HL-60 (cell line): Measurements from ENCODE around the gene P2RY14.
A peak's percentile ranks its signal among the peaks of the same experiment; 100 is the strongest.

Experiments
- DNase-seq, 2 experiments: peaks; one replicate each; pipeline ENCODE4 v3.0.0-alpha.2; 2010 to 2020; ENCODE audit warnings: low read depth in 1 of 2, low spot score in 1 of 2
- H3K27ac ChIP-seq: fragments of 250-450 bp; sonication (Bioruptor Pico); replicated peaks from 2 replicates; pipeline ENCODE4 v1.5.1; 2020; ENCODE audit warnings: mild to moderate bottlenecking, moderate library complexity
- H3K27me3 ChIP-seq: fragments of 250-450 bp; sonication (Bioruptor Pico); 2 replicates; pipeline ENCODE4 v1.5.1; 2021; ENCODE audit warnings: mild to moderate bottlenecking, moderate library complexity; ENCODE audit not compliant: insufficient read depth, poor library complexity, severe bottlenecking
- H3K4me3 ChIP-seq: replicated peaks from 2 replicates; pipeline ENCODE4 v1.5.1; 2011; ENCODE audit warnings: mild to moderate bottlenecking, control low read depth, low read length; ENCODE audit not compliant: insufficient read depth
- GABPA ChIP-seq: IDR thresholded peaks from 2 replicates; pipeline ENCODE4 v1.6.1; 2012; ENCODE audit warnings: low read depth
- POLR2AphosphoS5 ChIP-seq: IDR thresholded peaks from 2 replicates; pipeline ENCODE4 v1.6.1; 2012; ENCODE audit warnings: low read depth
- REST ChIP-seq: IDR thresholded peaks from 2 replicates; pipeline ENCODE4 v1.6.1; 2012; ENCODE audit warnings: low read depth; ENCODE audit not compliant: insufficient replicate concordance
- SPI1 ChIP-seq: IDR thresholded peaks from 2 replicates; pipeline ENCODE4 v1.6.1; 2012; ENCODE audit warnings: low read depth, mild to moderate bottlenecking, borderline replicate concordance
- TF ChIP-seq, protein P1 (sequence below): IDR thresholded peaks from one replicate; pipeline ENCODE4 v1.5.1; 2011; ENCODE audit warnings: low read length, control low read depth, inconsistent platforms; ENCODE audit not compliant: insufficient read depth

The P2RY14 gene

DNA sequence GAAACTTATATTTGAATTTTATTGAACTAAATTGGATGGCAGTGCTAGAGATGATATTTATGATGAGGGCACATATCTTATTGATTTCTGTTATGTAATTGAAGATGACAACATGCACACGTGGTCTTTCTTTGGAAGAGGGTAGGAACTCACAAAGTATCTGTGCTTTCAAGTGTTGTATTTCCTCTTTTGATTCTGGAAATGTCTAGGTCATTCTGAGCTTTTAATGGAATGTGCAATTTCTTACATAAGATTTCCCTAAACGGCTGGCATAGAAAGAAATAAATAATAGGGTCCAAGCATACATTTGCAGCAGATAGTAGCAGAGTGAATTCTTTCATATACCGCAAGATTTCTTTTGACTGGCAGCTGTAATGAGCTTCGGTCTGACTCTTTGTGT is 65.2 kb downstream of the P2RY14 start:
- no peaks in the 10 kb centered on the region for H3K27me3 ChIP-seq
- no peak for TF ChIP-seq GABPA
- TF ChIP-seq POLR2AphosphoS5 = no peak
- TF ChIP-seq, protein P1, sequence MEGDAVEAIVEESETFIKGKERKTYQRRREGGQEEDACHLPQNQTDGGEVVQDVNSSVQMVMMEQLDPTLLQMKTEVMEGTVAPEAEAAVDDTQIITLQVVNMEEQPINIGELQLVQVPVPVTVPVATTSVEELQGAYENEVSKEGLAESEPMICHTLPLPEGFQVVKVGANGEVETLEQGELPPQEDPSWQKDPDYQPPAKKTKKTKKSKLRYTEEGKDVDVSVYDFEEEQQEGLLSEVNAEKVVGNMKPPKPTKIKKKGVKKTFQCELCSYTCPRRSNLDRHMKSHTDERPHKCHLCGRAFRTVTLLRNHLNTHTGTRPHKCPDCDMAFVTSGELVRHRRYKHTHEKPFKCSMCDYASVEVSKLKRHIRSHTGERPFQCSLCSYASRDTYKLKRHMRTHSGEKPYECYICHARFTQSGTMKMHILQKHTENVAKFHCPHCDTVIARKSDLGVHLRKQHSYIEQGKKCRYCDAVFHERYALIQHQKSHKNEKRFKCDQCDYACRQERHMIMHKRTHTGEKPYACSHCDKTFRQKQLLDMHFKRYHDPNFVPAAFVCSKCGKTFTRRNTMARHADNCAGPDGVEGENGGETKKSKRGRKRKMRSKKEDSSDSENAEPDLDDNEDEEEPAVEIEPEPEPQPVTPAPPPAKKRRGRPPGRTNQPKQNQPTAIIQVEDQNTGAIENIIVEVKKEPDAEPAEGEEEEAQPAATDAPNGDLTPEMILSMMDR = no peak
- no peak for TF ChIP-seq SPI1
- TF ChIP-seq REST = no peak
- no peak for DNase-seq
- no peak overlapping the region for H3K27ac ChIP-seq
- no peak overlapping the region for H3K4me3 ChIP-seq

- peak in 1 of 2 experiments; percentile 15 for DNase-seq
- TF ChIP-seq REST (no peak), SPI1 (no peak), POLR2AphosphoS5 (no peak)
- TF ChIP-seq, protein P1 = no peak
- Histone ChIP-seq H3K27me3 (no peaks in the 10 kb centered on the region), H3K4me3 (no peak overlapping the region), H3K27ac (no peak overlapping the region)
Measured at GRCh38 chr3:151210676-151211381, 67.5 kb downstream of the P2RY14 start.

GRCh38 chr3:151209654-151210053 is 68.7 kb downstream of the P2RY14 start:
- H3K27ac ChIP-seq = no peak overlapping the region
- H3K27me3 ChIP-seq = no peaks in the 10 kb centered on the region
- TF ChIP-seq, protein P1 = no peak
- TF ChIP-seq SPI1 = no peak
- no peak for DNase-seq
- no peak overlapping the region for H3K4me3 ChIP-seq

- Histone ChIP-seq H3K4me3 (no peak overlapping the region), H3K27ac (no peak overlapping the region), H3K27me3 (no peaks in the 10 kb centered on the region)
- TF ChIP-seq GABPA = no peak
- no peak for TF ChIP-seq SPI1
- no peak for TF ChIP-seq POLR2AphosphoS5
- TF ChIP-seq, protein P1 = no peak
- TF ChIP-seq REST = no peak
- no peak for DNase-seq
Measured at GRCh38 chr3:151206201-151206600, 72.1 kb downstream of the P2RY14 start.
